ENCODE measurements around the gene DBN1.

DBN1 gene

DNA sequence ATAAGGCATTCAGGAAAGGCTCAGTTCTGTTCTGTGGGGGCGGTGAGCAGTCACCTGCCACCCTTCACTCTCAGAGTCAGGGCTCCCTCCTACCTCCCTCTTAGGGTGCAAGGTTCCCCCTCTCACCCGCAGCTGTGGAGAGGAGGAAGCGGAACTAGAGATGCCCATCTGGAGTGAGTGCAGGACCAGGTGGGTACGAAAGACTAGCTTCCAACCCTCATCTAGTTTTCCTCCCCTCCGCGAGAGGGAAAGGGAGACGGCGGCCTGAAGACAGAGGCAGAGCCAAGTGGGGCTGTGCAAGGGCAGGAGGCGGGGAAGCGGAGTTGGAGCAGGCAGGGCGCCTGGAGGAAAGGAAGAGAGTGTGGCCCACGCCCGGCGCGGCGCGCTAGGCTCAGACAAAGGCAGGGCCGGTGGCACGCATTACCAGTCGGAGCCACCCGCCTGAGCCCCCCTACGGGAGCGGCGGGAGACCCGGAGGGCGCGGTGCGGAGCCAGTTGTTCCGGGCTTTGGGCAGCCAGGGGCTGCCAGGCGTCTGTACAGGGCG is 19.5 kb downstream of the DBN1 start:
- H2AK5ac ChIP-seq (ENCODE audit: low read length), result no peak overlapping the region
- H4K91ac ChIP-seq (ENCODE audit: low read depth, low read length), result no peak overlapping the region
- no peak overlapping the region for H3K14ac ChIP-seq (ENCODE audit: low read length)
- no CpG with 5 or more reads among the region's 31 CpGs for WGBS (ENCODE audit: extremely low coverage, insufficient coverage, insufficient read length)
- H3K79me1 ChIP-seq (ENCODE audit: low read length), result peaks cover 9% of the 10 kb centered on the region
- H3K36me3 ChIP-seq (ENCODE audit: control insufficient read depth in 1 of 2, insufficient read depth in 2 of 2, low read length in 2 of 2), result peaks cover 23% of the 10 kb centered on the region in 2 experiments
- H3K9me3 ChIP-seq (ENCODE audit: insufficient read depth, low read depth, low read length), result peaks cover 2% of the 10 kb centered on the region
- H4K12ac ChIP-seq (ENCODE audit: low read depth, low read length), result no peak overlapping the region
- H3K9ac ChIP-seq (ENCODE audit: low read length), result no peak overlapping the region
- no peak overlapping the region for H3K18ac ChIP-seq (ENCODE audit: low read length)
- no peaks in the 10 kb centered on the region for H3K27me3 ChIP-seq (ENCODE audit: insufficient read depth, low read length)
- H3K23ac ChIP-seq (ENCODE audit: low read length), result no peak overlapping the region
- H2AFZ ChIP-seq (ENCODE audit: insufficient read depth, low read length, poor library complexity), result peak overlapping the region; percentile 17
- no peak overlapping the region for H3K4ac ChIP-seq (ENCODE audit: low read depth, low read length)
- no peak overlapping the region for H2BK12ac ChIP-seq (ENCODE audit: low read length)
- H3K4me1 ChIP-seq (ENCODE audit: control insufficient read depth in 1 of 2, insufficient read depth in 2 of 2, low read length in 2 of 2), result peaks cover 0 to 17% of the 10 kb centered on the region in 2 experiments
- no peaks in the 10 kb centered on the region for H3K79me2 ChIP-seq (ENCODE audit: control insufficient read depth, insufficient read depth, low read length, poor library complexity)
- DNase-seq, result no peak
- peak overlapping the region; percentile 95 for H3K4me2 ChIP-seq (ENCODE audit: low read length)
- H3K4me3 ChIP-seq (ENCODE audit: low read depth, low read length), result peak overlapping the region; percentile 4
- H2BK120ac ChIP-seq (ENCODE audit: insufficient read depth, low read length, poor library complexity), result no peak overlapping the region
- H4K8ac ChIP-seq (ENCODE audit: low read depth, low read length), result peak overlapping the region; percentile 3
- H3K27ac ChIP-seq (ENCODE audit: low read depth, low read length), result no peak overlapping the region
- no peak overlapping the region for H2BK5ac ChIP-seq (ENCODE audit: low read depth, low read length, poor library complexity)

- no peak overlapping the region for H2AFZ ChIP-seq (ENCODE audit: insufficient read depth, low read length, poor library complexity)
- peaks cover 9% of the 10 kb centered on the region for H3K79me1 ChIP-seq (ENCODE audit: low read length)
- H4K12ac ChIP-seq (ENCODE audit: low read depth, low read length), result no peak overlapping the region
- no peak overlapping the region for H3K18ac ChIP-seq (ENCODE audit: low read length)
- no peaks in the 10 kb centered on the region for H3K79me2 ChIP-seq (ENCODE audit: control insufficient read depth, insufficient read depth, low read length, poor library complexity)
- WGBS (ENCODE audit: extremely low coverage, insufficient coverage, insufficient read length), result no CpG with 5 or more reads among the region's 17 CpGs
- peaks cover 0 to 18% of the 10 kb centered on the region in 2 experiments for H3K4me1 ChIP-seq (ENCODE audit: control insufficient read depth in 1 of 2, insufficient read depth in 2 of 2, low read length in 2 of 2)
- no peak overlapping the region for H3K14ac ChIP-seq (ENCODE audit: low read length)
- H3K9me3 ChIP-seq (ENCODE audit: insufficient read depth, low read depth, low read length), result peaks cover 2% of the 10 kb centered on the region
- no peak overlapping the region for H2BK12ac ChIP-seq (ENCODE audit: low read length)
- peaks cover 13 to 14% of the 10 kb centered on the region in 2 experiments for H3K36me3 ChIP-seq (ENCODE audit: control insufficient read depth in 1 of 2, insufficient read depth in 2 of 2, low read length in 2 of 2)
- no peak overlapping the region for H3K27ac ChIP-seq (ENCODE audit: low read depth, low read length)
- no peaks in the 10 kb centered on the region for H3K27me3 ChIP-seq (ENCODE audit: insufficient read depth, low read length)
- H3K23ac ChIP-seq (ENCODE audit: low read length), result no peak overlapping the region
- DNase-seq, result no peak
- no peak overlapping the region for H3K4ac ChIP-seq (ENCODE audit: low read depth, low read length)
- no peak overlapping the region for H3K4me2 ChIP-seq (ENCODE audit: low read length)
- H2BK5ac ChIP-seq (ENCODE audit: low read depth, low read length, poor library complexity), result no peak overlapping the region
- no peak overlapping the region for H3K4me3 ChIP-seq (ENCODE audit: low read depth, low read length)
- H3K9ac ChIP-seq (ENCODE audit: low read length), result no peak overlapping the region
- H4K91ac ChIP-seq (ENCODE audit: low read depth, low read length), result no peak overlapping the region
- no peak overlapping the region for H2BK120ac ChIP-seq (ENCODE audit: insufficient read depth, low read length, poor library complexity)
- H4K8ac ChIP-seq (ENCODE audit: low read depth, low read length), result no peak overlapping the region
- no peak overlapping the region for H2AK5ac ChIP-seq (ENCODE audit: low read length)
Measured at GRCh38 chr5:177452688-177453638, 20.5 kb downstream of the DBN1 start.

DNA sequence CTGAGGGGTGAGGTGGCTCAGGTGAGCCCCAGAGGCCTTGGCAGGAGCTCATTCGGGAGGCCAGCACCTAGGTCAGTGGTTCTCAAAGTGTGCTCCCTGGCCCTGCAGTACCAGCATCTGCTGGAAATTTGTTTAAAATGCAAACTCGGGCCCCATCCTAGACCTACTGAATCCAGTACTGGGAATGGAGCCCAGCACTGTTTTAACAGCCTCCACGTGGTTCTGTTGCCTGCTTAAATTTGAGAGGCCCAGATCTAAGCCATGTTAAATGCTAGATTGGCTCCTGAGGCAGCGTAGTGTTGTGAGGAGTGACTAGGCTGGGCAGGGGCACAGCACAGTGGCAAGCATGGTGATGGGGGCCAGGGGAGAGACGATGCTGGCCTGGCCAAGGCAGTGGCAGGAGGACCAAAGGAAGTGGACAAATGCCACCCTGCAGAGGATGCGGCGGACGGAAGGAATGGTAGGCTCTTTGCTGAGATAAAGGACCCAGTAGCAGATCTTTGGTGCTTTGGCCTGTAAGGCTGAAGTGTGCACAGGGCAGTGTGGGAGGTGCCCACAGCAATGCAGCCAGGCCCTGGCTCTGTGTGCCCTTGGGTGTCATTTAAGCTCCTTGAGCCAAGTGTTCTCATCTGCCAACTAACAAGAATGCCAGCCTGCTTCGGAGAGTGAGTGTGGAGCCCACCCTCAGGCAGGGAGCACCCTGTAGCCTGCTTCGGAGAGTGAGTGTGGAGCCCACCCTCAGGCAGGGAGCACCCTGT is 22.6 kb downstream of the DBN1 start:
- no peak overlapping the region for H3K4ac ChIP-seq (ENCODE audit: low read depth, low read length)
- H4K91ac ChIP-seq (ENCODE audit: low read depth, low read length), result no peak overlapping the region
- H3K9ac ChIP-seq (ENCODE audit: low read length), result no peak overlapping the region
- no peak overlapping the region for H4K12ac ChIP-seq (ENCODE audit: low read depth, low read length)
- no CpG with 5 or more reads among the region's 10 CpGs for WGBS (ENCODE audit: extremely low coverage, insufficient coverage, insufficient read length)
- no peak overlapping the region for H3K14ac ChIP-seq (ENCODE audit: low read length)
- no peak overlapping the region for H4K8ac ChIP-seq (ENCODE audit: low read depth, low read length)
- no peak overlapping the region for H2AK5ac ChIP-seq (ENCODE audit: low read length)
- H3K79me1 ChIP-seq (ENCODE audit: low read length), result peaks cover 11% of the 10 kb centered on the region
- no peaks in the 10 kb centered on the region for H3K79me2 ChIP-seq (ENCODE audit: control insufficient read depth, insufficient read depth, low read length, poor library complexity)
- no peak overlapping the region for H3K23ac ChIP-seq (ENCODE audit: low read length)
- no peak for DNase-seq
- H3K4me1 ChIP-seq (ENCODE audit: control insufficient read depth in 1 of 2, insufficient read depth in 2 of 2, low read length in 2 of 2), result peaks cover 5 to 29% of the 10 kb centered on the region in 2 experiments
- H2BK120ac ChIP-seq (ENCODE audit: insufficient read depth, low read length, poor library complexity), result no peak overlapping the region
- peaks cover 6% of the 10 kb centered on the region for H3K27me3 ChIP-seq (ENCODE audit: insufficient read depth, low read length)
- H3K4me3 ChIP-seq (ENCODE audit: low read depth, low read length), result no peak overlapping the region
- H2AFZ ChIP-seq (ENCODE audit: insufficient read depth, low read length, poor library complexity), result no peak overlapping the region
- no peak overlapping the region for H2BK5ac ChIP-seq (ENCODE audit: low read depth, low read length, poor library complexity)
- no peak overlapping the region for H3K27ac ChIP-seq (ENCODE audit: low read depth, low read length)
- H3K18ac ChIP-seq (ENCODE audit: low read length), result no peak overlapping the region
- no peak overlapping the region for H3K4me2 ChIP-seq (ENCODE audit: low read length)
- peaks cover 6% of the 10 kb centered on the region for H3K9me3 ChIP-seq (ENCODE audit: insufficient read depth, low read depth, low read length)
- H3K36me3 ChIP-seq (ENCODE audit: control insufficient read depth in 1 of 2, insufficient read depth in 2 of 2, low read length in 2 of 2), result no peaks in the 10 kb centered on the region
- no peak overlapping the region for H2BK12ac ChIP-seq (ENCODE audit: low read length)

- no peak overlapping the region for H2BK5ac ChIP-seq (ENCODE audit: low read depth, low read length, poor library complexity)
- no peak for DNase-seq
- WGBS (ENCODE audit: extremely low coverage, insufficient coverage, insufficient read length), result no CpG with 5 or more reads among the region's 18 CpGs
Measured at GRCh38 chr5:177449140-177450061, 24.0 kb downstream of the DBN1 start.

More at GRCh38 chr5:177449140-177450061, 24.0 kb downstream of the DBN1 start:
- Histone ChIP-seq H3K36me3 (ENCODE audit: control insufficient read depth in 1 of 2, insufficient read depth in 2 of 2, low read length in 2 of 2) (no peaks in the 10 kb centered on the region), H3K9me3 (ENCODE audit: insufficient read depth, low read depth, low read length) (peaks cover 6% of the 10 kb centered on the region), H3K23ac (ENCODE audit: low read length) (no peak overlapping the region), H3K27ac (ENCODE audit: low read depth, low read length) (no peak overlapping the region), H2AK5ac (ENCODE audit: low read length) (no peak overlapping the region), H4K91ac (ENCODE audit: low read depth, low read length) (no peak overlapping the region), H3K4me2 (ENCODE audit: low read length) (no peak overlapping the region), H3K4me3 (ENCODE audit: low read depth, low read length) (no peak overlapping the region), H2BK12ac (ENCODE audit: low read length) (no peak overlapping the region), H3K79me2 (ENCODE audit: control insufficient read depth, insufficient read depth, low read length, poor library complexity) (no peaks in the 10 kb centered on the region), H2AFZ (ENCODE audit: insufficient read depth, low read length, poor library complexity) (no peak overlapping the region), H3K14ac (ENCODE audit: low read length) (no peak overlapping the region), H3K79me1 (ENCODE audit: low read length) (peaks cover 2% of the 10 kb centered on the region), H3K9ac (ENCODE audit: low read length) (no peak overlapping the region), H3K4me1 (ENCODE audit: control insufficient read depth in 1 of 2, insufficient read depth in 2 of 2, low read length in 2 of 2) (peaks cover 5 to 21% of the 10 kb centered on the region in 2 experiments), H3K4ac (ENCODE audit: low read depth, low read length) (no peak overlapping the region), H4K12ac (ENCODE audit: low read depth, low read length) (no peak overlapping the region), H3K27me3 (ENCODE audit: insufficient read depth, low read length) (peaks cover 6% of the 10 kb centered on the region), H3K18ac (ENCODE audit: low read length) (no peak overlapping the region), H2BK120ac (ENCODE audit: insufficient read depth, low read length, poor library complexity) (no peak overlapping the region), H4K8ac (ENCODE audit: low read depth, low read length) (no peak overlapping the region)
